Stimulated activated CD4-positive, alpha-beta T cell treated with anti-CD3 and anti-CD28 coated beads, TNF-alpha, amount 100 ng/mL, for 48 hours (primary cell): ENCODE measurements around the gene GAL3ST2.

ENCODE experiments used
- DNase-seq, 3 donors: peaks; one replicate each; pipeline ENCODE4 v3.0.0-alpha.2; 2020; ENCODE audit warnings: low read depth in 3 of 3

Gene GAL3ST2

DNA sequence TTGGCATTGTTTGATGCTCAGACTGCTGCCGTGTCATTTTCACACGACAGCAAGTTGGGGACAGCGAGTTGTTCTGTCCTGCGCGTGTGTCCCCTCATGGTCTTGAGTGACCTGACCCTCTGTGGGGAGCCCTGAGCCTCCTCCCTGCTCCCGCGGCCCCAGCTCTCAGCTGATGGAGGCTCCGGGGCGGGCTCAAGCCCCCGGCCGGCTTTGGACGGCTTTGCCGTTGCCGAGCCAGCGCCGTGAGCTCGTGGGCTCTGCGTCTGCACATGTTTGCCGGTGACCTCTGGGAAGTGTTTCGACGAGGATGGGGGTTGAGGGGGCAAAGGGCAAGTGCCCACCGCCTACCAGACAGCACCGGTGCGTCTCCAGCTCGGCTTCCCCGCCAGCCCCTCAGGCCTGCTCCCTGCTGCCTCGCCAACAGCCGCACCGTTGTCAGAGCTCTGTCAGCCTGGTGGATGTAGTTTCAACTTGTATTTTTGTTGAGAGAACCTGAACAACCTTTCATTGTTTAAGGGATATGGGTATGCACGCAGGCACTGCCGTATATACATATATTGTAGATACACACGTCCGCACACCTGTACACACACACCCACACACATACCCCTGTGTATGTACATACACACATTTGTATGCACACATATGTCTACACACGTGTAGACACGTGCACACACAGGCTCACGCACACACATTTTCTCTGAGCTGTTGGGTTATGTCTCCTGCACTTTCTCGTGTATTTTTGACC, 68.4 kb downstream of the GAL3ST2 start:
- DNase-seq, result no peak

DNA sequence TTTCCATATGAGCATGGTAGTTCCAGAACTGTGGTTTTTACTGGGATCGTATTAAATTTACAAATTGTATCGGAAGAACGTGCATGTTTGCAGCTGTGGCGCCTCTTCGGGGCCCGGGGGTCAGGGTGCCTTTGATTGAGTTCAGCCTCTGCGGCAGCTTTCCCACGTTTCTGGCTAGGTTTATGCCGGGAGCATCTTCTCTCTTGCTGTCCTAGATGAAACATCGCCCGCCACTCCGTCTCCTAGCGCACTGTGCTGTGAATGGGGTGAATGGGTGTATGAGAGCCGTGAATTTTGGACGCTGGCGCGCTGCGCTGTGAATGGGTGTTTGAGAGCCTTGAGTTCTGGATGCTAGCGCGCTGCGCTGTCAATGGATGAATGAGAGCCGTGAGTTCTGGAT, 69.8 kb downstream of the GAL3ST2 start:
- no peak for DNase-seq

DNA sequence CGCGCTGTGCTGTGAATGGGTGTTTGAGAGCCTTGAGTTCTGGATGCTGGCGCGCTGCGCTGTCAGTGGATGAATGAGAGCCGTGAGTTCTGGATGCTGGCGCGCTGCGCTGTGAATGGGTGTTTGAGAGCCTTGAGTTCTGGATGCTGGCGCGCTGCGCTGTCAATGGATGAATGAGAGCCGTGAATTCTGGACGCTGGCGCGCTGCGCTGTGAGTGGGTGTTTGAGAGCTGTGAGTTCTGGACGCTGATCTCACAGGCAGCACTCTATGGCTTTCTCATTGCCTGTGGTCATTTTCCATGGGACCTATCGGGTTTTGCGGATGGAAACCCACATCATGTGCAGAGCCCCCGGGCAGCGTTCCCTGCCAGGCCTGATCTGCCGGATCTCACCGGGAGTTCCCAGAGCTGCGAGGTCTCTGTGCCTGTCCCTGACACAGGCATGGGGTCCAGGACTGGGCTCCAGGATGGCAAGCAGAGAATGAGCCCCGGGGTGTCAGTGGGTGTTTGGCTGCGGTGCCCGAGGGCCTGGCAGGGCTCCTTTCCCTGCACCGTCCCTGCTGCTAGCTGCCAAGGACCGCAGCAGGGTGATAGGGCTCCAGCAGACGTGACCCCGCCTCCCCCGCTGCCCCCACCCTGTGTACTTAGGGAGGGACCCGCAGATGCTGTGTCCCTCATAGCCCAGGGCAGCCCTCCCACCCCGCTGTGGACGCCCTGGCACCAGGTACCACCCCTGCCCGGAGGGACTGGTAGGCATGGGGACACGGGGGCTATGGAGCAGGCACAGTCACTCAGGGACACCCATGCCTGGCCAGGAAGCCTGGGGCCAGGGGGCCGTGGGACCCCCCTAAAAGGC, 72.4 kb downstream of the GAL3ST2 start:
- no peak for DNase-seq

DNA sequence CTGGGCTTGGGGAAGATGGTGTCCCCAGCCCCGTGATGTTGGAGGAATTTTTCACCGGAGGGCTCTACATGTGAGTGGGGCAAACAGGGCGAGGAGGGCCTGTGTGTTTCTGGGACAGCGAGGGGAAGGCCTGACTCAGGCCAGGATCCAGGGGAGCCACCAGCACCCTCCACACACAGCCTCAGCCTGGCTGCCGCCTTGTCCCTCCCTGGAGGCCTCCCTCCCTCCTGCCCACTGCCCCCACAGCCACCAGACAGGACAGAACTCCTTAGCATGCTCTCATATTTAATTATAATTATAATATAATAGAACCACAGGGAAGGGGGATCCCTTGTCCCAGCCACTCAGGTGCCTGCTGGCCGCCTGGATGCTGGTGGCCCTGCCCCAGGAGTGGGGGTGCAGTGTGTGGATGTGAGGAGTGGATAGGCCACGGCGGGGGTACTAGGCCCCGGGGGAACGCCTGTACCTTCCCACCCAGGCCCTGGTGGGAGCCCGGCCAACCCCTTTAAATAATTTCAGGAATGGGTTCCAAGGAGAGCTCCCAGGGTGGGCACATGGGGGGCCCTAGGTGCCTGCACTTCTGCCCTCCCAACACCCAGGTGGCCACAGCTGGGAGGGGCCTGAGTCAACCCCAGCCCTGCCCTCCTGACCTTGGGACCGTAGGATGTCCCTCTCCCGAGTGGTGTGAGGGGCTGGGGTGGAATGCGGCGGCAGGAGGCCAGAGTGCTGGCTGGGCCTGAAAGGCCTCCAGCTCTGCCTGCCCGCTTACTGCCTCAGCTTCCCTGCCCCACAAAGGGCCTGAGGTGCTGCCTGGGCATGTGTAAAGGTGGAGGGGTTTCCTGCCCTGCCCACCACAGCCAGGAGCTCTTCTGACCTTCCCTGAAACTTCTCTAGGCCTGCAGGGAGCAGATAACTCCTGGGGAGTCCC, 73.3 kb downstream of the GAL3ST2 start:
- no peak for DNase-seq

DNA sequence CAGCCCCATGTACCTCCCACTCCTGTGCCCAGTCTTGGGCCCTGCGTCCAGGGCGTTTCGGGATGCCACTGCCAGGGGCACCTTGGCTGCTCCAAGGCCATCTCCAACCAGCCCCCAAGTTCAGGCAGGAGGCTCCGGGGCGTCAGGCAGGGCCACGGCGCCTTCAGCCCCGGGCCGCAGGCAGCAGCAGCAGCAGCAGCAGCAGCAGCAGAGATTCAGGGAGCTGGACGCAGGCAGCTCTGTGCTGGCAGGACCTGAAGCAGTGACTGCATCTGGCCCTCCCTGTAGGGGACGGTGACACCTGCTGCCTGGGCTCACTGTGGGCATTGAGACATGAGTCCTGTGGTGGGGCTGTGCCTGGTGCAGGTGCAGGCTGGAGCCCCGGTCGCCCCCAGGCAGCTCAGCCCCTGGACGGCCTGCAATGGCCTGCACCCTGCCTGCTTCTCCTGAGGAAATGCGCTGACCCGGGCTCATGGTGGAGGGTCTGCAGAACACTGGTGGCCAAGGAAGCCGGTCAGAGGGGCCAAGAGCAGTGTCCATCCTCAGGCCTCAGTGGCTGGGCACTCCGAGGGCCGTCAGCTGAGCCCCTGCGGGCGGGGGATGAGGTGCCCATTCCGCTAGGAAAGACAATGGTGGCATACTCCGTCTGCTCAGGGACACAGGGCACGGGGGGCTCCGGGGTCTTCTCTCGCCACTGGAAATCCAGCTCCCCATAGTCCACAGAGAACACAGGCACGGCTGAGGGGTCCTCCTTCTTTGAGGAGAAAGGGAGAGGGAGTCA, 74.1 kb downstream of the GAL3ST2 start:
- DNase-seq, result no peak

DNA sequence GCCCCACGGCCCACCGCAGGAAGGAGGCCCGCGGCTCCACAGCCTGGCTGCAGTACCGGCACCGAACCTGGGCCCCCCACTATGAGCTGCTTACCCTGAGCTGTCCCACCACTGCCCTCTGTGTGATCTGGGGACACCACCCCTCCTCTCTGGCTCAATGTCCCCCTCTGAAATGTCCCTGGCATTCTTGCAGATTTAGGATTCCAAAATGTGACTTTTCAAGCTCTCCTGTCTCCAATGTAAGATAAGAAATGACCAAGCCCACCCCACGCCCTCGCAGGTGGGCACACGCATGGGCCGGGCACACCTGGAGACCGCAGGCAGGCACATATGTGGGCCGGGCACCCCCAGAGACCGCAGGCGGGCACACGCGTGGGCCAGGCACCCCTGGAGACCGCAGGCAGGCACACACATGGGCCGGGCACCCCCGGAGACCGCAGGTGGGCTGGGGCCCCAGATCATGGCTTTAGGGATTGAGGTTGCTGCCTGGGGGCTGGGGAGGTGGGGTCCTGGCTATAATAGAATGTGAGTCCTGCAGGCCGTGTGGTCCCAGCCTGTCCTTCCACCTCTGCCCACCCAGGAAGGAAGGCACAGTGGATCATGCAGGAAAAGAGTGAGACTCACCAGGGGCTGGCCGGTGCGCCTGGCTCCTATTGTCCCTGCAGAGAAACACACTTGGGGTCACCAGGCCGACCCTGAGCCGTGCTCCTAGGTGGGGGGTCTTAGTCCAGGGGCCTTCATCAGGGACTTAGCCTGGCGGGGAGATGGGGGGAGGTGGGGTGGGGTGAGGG, 74.9 kb downstream of the GAL3ST2 start:
- no peak for DNase-seq

DNA sequence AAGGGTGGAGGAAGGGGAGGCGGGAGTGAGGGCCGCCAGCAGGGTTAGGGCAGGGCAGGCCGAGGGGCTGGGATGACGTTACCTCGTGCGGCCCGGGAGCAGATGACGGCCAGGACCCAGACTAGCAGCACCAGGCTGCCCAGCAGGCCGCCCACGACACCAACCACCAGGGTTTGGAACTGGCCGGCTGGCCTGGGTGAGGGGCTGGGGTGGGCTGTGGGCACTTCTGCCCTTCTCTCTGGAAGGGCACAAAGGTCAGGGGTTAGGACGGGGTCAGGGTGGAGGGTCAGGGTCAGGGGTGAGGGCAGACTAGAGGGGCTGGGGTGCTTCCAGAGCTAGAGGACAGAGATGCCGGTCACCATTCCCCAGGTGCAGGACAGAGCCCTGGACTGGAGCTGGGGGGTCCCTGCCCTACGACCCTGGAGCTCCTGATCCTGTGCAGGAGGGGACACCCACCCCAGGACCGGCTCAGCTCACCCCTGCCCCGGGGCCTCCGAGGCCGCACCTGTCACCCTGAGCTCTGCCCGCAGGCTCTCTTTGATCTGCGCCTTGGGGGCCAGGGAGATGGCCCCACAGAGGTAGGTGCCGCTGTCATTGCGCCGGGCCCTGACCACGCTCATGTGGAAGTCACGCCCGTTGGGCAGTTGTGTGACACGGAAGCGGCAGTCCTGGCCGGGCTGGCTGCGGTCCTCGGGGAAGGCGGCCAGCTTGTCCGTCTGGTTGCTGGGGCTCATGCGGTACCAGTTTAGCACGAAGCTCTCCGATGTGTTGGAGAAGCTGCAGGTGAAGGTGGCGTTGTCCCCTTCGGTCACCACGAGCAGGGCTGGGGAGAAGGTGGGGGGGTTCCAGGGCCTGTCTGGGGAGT, 75.7 kb downstream of the GAL3ST2 start:
- DNase-seq, result no peak

DNA sequence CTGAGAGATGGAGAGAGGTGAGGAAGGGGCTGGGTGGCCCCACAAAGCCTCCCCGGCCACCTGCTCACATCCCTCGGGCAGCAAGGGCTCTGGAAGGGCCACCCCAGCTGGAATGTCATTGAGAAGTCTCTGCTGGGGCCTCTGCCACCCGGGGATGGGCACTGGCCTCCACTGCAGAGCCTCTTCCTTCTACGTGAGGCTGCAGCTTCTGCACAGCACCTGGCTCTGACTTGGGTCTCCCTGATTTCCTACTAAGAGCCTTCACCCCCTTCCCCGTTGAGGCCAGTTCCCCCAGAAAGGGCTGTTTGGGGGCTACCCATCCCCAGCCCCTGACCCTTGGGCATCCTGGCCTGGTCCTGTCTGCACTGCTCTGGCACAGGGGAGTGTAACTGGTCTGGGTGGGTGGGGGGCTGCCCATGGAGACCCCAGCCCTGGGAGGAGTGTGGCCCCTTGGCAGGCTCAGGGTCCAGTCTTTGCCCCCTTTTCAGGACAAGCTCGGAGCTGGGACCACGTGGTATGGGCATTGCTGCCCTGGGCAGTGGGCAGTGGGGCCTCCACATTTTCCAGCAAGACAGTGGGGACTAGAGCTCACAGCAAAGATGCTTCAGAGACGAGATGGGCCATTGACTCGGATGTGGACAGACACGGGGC, 76.5 kb downstream of the GAL3ST2 start:
- DNase-seq, result no peak
